Pulmonary artery endothelial cell (primary cell): ENCODE measurements around the gene MCF2L. TPM values are rescaled to one million over a fixed set of nuclear protein-coding genes. Genes with fewer than 3 reads are reported as not detected.

Source experiments
- DNase-seq: peaks from one replicate; pipeline ENCODE4 v3.0.0-alpha.2; 2011; ENCODE audit warnings: low read depth, low spot score
- total RNA-seq: library from RNA; depleted of rRNA; stranded (reverse); fragments of >200 nt; gene quantifications from 2 replicates; pipeline ENCODE4 v1.2.3, GENCODE V29; 2014

Gene MCF2L
- total RNA-seq, 1 donor from 2014 or later = under 0.01 TPM

- no peak for DNase-seq
Observed at GRCh38 chr13:112980434-112980833, 11.4 kb downstream of the MCF2L start.

- no peak for DNase-seq
Observed at GRCh38 chr13:112981451-112981850, 12.4 kb downstream of the MCF2L start.

- no peak for DNase-seq
Observed at GRCh38 chr13:112982281-112983041, 13.4 kb downstream of the MCF2L start.

- no peak for DNase-seq
Observed at GRCh38 chr13:112983042-112983305, 14.0 kb downstream of the MCF2L start.

GRCh38 chr13:112983428-112984196 is 14.6 kb downstream of the MCF2L start:
- no peak for DNase-seq

- no peak for DNase-seq
Observed at GRCh38 chr13:112984501-112984900, 15.5 kb downstream of the MCF2L start.

GRCh38 chr13:112984954-112985802 is 16.2 kb downstream of the MCF2L start:
- DNase-seq = no peak

GRCh38 chr13:112985803-112986408 is 16.9 kb downstream of the MCF2L start:
- no peak for DNase-seq

GRCh38 chr13:112986470-112986869 is 17.5 kb downstream of the MCF2L start:
- DNase-seq = no peak

- no peak for DNase-seq
Observed at GRCh38 chr13:112986946-112987681, 18.1 kb downstream of the MCF2L start.

GRCh38 chr13:112987682-112988024 is 18.6 kb downstream of the MCF2L start:
- DNase-seq = no peak

- no peak for DNase-seq
Observed at GRCh38 chr13:112990783-112991182, 21.8 kb downstream of the MCF2L start.

GRCh38 chr13:112991609-112992008 is 22.6 kb downstream of the MCF2L start:
- DNase-seq = no peak

- no peak for DNase-seq
Observed at GRCh38 chr13:112992931-112993680, 24.1 kb downstream of the MCF2L start.

GRCh38 chr13:112994084-112994780 is 25.2 kb downstream of the MCF2L start:
- no peak for DNase-seq

GRCh38 chr13:112994781-112995355 is 25.9 kb downstream of the MCF2L start:
- no peak for DNase-seq

- DNase-seq = no peak
Observed at GRCh38 chr13:112995395-112996191, 26.6 kb downstream of the MCF2L start.

GRCh38 chr13:112996671-112997091 is 27.7 kb downstream of the MCF2L start:
- DNase-seq = no peak
